Caco-2 (cell line): ENCODE results near the gene SPATA1. TPM values are rescaled to one million over a fixed set of nuclear protein-coding genes. Genes with fewer than 3 reads are reported as not detected.

ENCODE experiments used
- BruUV-seq: library from RNA; stranded (reverse); fragments of 400-500 nt; replicated peaks from 2 replicates; lab custom pipeline; 2021; lab: Mats Ljungman, UMichigan
- CTCF ChIA-PET: fragments of 300-600 bp; sonication (Branson Sonifier 250); formaldehyde crosslinking; loops from one replicate; lab custom pipeline; 2022; ENCODE audit warnings: antibody characterized with exemption; lab: Charles Lee
- POLR2A ChIA-PET: fragments of 300-600 bp; sonication (Branson Sonifier 250); formaldehyde crosslinking; loops from one replicate; lab custom pipeline; 2022; ENCODE audit warnings: antibody characterized with exemption; lab: Charles Lee
- DNase-seq, 2 experiments: peaks; one replicate each; pipeline versions ENCODE4 v3.0.0 to v3.0.0-alpha.2; 2020 to 2022
- H3K27me3 ChIP-seq: replicated peaks from 2 replicates; pipeline ENCODE4 v1.6.0; 2011; ENCODE audit warnings: low read length; ENCODE audit not compliant: control insufficient read depth, insufficient read depth
- H3K36me3 ChIP-seq: 2 replicates; pipeline ENCODE4 v1.5.1; 2011; ENCODE audit warnings: low read length; ENCODE audit not compliant: control insufficient read depth, insufficient read depth
- H3K4me1 ChIP-seq: fragments of 250-450 bp; sonication (Bioruptor Pico); 2 replicates; pipeline ENCODE4 v1.5.1; 2020; ENCODE audit warnings: mild to moderate bottlenecking
- H3K4me3 ChIP-seq: 2 replicates; pipeline ENCODE4 v1.5.1; 2011; ENCODE audit warnings: low read depth, mild to moderate bottlenecking, control low read depth, low read length
- H3K9me3 ChIP-seq: fragments of 250-450 bp; sonication (Bioruptor Pico); 2 replicates; pipeline ENCODE4 v1.5.1; 2020; ENCODE audit warnings: mild to moderate bottlenecking, moderate library complexity
- H3K27ac Mint-ChIP-seq: one replicate; pipeline ENCODE4 v1.8.0; 2022; ENCODE audit warnings: mixed read lengths; ENCODE audit not compliant: unreplicated experiment
- H3K27me3 Mint-ChIP-seq: one replicate; pipeline ENCODE4 v1.8.0; 2022; ENCODE audit warnings: mixed read lengths; ENCODE audit not compliant: insufficient read depth, unreplicated experiment
- H3K36me3 Mint-ChIP-seq: one replicate; pipeline ENCODE4 v1.8.0; 2022; ENCODE audit warnings: mild to moderate bottlenecking, mixed read lengths; ENCODE audit not compliant: insufficient read depth, unreplicated experiment
- H3K4me1 Mint-ChIP-seq: one replicate; pipeline ENCODE4 v1.8.0; 2022; ENCODE audit warnings: low read depth, mixed read lengths; ENCODE audit not compliant: unreplicated experiment
- H3K4me3 Mint-ChIP-seq: one replicate; pipeline ENCODE4 v1.8.0; 2022; ENCODE audit warnings: mild to moderate bottlenecking, moderate library complexity, mixed read lengths; ENCODE audit not compliant: unreplicated experiment
- H3K9me3 Mint-ChIP-seq: one replicate; pipeline ENCODE4 v1.8.0; 2022; ENCODE audit warnings: mixed read lengths; ENCODE audit not compliant: unreplicated experiment
- intact Hi-C: fragments of 100-400 bp; cut with micrococcal nuclease; formaldehyde crosslinking; loops from one replicate; pipeline ENCODE4 v1.10.0; 2022; ENCODE audit not compliant: unreplicated experiment
- total RNA-seq: library from RNA; stranded (reverse); gene quantifications from 2 replicates; pipeline ENCODE4 v1.2.3, GENCODE V29; 2022
- TF ChIP-seq, protein P1 (sequence below), 2 experiments: fragments of 200-600 bp in 1 of 2; IDR thresholded peaks; 1 replicate in 1 of 2; 2 replicates in 1 of 2; pipeline versions ENCODE4 v1.5.1 to v1.8.0; 2011 to 2022; ENCODE audit warnings: antibody characterized with exemption in 1 of 2, control low read depth in 1 of 2, inconsistent platforms in 1 of 2, low read depth in 1 of 2, low read length in 1 of 2, mild to moderate bottlenecking in 1 of 2, moderate library complexity in 1 of 2; ENCODE audit not compliant: insufficient read depth in 1 of 2, severe bottlenecking in 1 of 2, unreplicated experiment in 1 of 2

The SPATA1 gene
- total RNA-seq, 1 experiment from 2014 or later: 0.57 TPM

GRCh38 chr1:84550826-84551225 lies 44.6 kb downstream of the SPATA1 start:
- Mint-ChIP-seq H3K4me3 (no peak overlapping the region), H3K4me1 (no peaks in the 10 kb centered on the region), H3K9me3 (no peaks in the 10 kb centered on the region), H3K27me3 (no peaks in the 10 kb centered on the region), H3K27ac (no peak overlapping the region), H3K36me3 (no peaks in the 10 kb centered on the region)
- intact Hi-C loops: no loop called here
- H3K4me1 ChIP-seq: no peaks in the 10 kb centered on the region
- H3K27me3 ChIP-seq: no peaks in the 10 kb centered on the region
- H3K36me3 ChIP-seq: no peaks in the 10 kb centered on the region
- H3K4me3 ChIP-seq: no peak overlapping the region
- ChIA-PET POLR2A (no interaction called here), CTCF (interaction anchor here (0.6 kb wide), 1 partner anchor 559 kb away, joined by 4 read pairs; no protein-coding TSS in a partner anchor)
- DNase-seq: no peak
- H3K9me3 ChIP-seq: no peaks in the 10 kb centered on the region
- TF ChIP-seq, protein P1, sequence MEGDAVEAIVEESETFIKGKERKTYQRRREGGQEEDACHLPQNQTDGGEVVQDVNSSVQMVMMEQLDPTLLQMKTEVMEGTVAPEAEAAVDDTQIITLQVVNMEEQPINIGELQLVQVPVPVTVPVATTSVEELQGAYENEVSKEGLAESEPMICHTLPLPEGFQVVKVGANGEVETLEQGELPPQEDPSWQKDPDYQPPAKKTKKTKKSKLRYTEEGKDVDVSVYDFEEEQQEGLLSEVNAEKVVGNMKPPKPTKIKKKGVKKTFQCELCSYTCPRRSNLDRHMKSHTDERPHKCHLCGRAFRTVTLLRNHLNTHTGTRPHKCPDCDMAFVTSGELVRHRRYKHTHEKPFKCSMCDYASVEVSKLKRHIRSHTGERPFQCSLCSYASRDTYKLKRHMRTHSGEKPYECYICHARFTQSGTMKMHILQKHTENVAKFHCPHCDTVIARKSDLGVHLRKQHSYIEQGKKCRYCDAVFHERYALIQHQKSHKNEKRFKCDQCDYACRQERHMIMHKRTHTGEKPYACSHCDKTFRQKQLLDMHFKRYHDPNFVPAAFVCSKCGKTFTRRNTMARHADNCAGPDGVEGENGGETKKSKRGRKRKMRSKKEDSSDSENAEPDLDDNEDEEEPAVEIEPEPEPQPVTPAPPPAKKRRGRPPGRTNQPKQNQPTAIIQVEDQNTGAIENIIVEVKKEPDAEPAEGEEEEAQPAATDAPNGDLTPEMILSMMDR (IDR thresholded peaks at IDR 0.05; ENCODE audit: insufficient read depth in 1 of 2, low read depth in 1 of 2, low read length in 1 of 2, severe bottlenecking in 1 of 2, unreplicated experiment in 1 of 2): no peak
- BruUV-seq: no TSS peak

DNA sequence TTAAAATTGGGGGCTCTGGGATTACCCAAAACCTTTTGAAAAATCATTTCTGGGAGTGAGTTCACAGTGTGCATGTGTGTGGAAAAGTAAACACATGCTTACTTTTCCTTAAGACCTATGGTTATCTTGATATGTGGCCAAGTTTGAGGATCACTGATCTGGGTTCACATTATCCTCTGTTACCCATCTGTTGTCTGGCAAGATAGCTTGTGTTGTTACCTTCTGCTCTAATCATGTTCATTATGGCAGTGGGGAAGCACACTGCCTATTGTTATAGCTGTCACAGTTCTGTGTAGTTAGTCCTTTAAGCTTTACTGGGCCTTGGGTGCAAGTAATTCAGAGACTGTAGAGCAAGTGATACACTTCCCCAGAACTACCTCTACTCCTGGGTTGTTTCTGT lies 63.0 kb downstream of the SPATA1 start:
- H3K36me3 Mint-ChIP-seq: peaks cover 5% of the 10 kb centered on the region
- no peaks in the 10 kb centered on the region for H3K27me3 Mint-ChIP-seq
- H3K27ac Mint-ChIP-seq: no peak overlapping the region
- Histone ChIP-seq H3K27me3 (no peaks in the 10 kb centered on the region), H3K36me3 (no peaks in the 10 kb centered on the region), H3K4me1 (peaks cover 8% of the 10 kb centered on the region; the same call in 1 of the 2 replicates), H3K4me3 (no peak overlapping the region), H3K9me3 (no peaks in the 10 kb centered on the region)
- ChIA-PET POLR2A (no interaction called here), CTCF (no interaction called here)
- TF ChIP-seq, protein P1 (IDR thresholded peaks at IDR 0.05; ENCODE audit: insufficient read depth in 1 of 2, low read depth in 1 of 2, low read length in 1 of 2, severe bottlenecking in 1 of 2, unreplicated experiment in 1 of 2): no peak
- H3K9me3 Mint-ChIP-seq: no peaks in the 10 kb centered on the region
- DNase-seq: no peak
- no TSS peak for BruUV-seq
- no peaks in the 10 kb centered on the region for H3K4me1 Mint-ChIP-seq
- H3K4me3 Mint-ChIP-seq: no peak overlapping the region
- intact Hi-C loops: no loop called here

GRCh38 chr1:84570436-84571149 lies 64.4 kb downstream of the SPATA1 start:
- Histone ChIP-seq H3K27me3 (no peaks in the 10 kb centered on the region), H3K4me1 (peaks cover 8% of the 10 kb centered on the region; the same call in 1 of the 2 replicates), H3K36me3 (no peaks in the 10 kb centered on the region), H3K9me3 (no peaks in the 10 kb centered on the region), H3K4me3 (no peak overlapping the region)
- CTCF ChIA-PET: no interaction called here
- no peak for DNase-seq
- H3K27me3 Mint-ChIP-seq: peaks cover 2% of the 10 kb centered on the region
- no peak overlapping the region for H3K4me3 Mint-ChIP-seq
- no peaks in the 10 kb centered on the region for H3K9me3 Mint-ChIP-seq
- H3K27ac Mint-ChIP-seq: no peak overlapping the region
- POLR2A ChIA-PET: no interaction called here
- no TSS peak for BruUV-seq
- peaks cover 5% of the 10 kb centered on the region for H3K36me3 Mint-ChIP-seq
- TF ChIP-seq, protein P1 (IDR thresholded peaks at IDR 0.05; ENCODE audit: insufficient read depth in 1 of 2, low read depth in 1 of 2, low read length in 1 of 2, severe bottlenecking in 1 of 2, unreplicated experiment in 1 of 2): no peak
- no peaks in the 10 kb centered on the region for H3K4me1 Mint-ChIP-seq
- intact Hi-C loops: no loop called here
